AG08395 (cell line): ENCODE results near the gene CELF4.

Source experiments
- DNase-seq: peaks from one replicate; pipeline ENCODE4 v3.0.0; 2012; ENCODE audit warnings: mixed read lengths, low spot score

The CELF4 gene

GRCh38 chr18:37318360-37319355, 246.9 kb downstream of the CELF4 start:
- no peak for DNase-seq

- DNase-seq = no peak
Measured at GRCh38 chr18:37317486-37317885, 248.1 kb downstream of the CELF4 start.

- DNase-seq = no peak
Measured at GRCh38 chr18:37316468-37316867, 249.1 kb downstream of the CELF4 start.

GRCh38 chr18:37315935-37316334, 249.7 kb downstream of the CELF4 start:
- no peak for DNase-seq

GRCh38 chr18:37314534-37314933, 251.1 kb downstream of the CELF4 start:
- DNase-seq = no peak

- DNase-seq = no peak
Measured at GRCh38 chr18:37313624-37314023, 252.0 kb downstream of the CELF4 start.

- no peak for DNase-seq
Measured at GRCh38 chr18:37309861-37310260, 255.7 kb downstream of the CELF4 start.

- no peak for DNase-seq
Measured at GRCh38 chr18:37309059-37309458, 256.5 kb downstream of the CELF4 start.

GRCh38 chr18:37307181-37307580, 258.4 kb downstream of the CELF4 start:
- DNase-seq = no peak

GRCh38 chr18:37306432-37306831, 259.2 kb downstream of the CELF4 start:
- no peak for DNase-seq

- no peak for DNase-seq
Measured at GRCh38 chr18:37305066-37305465, 260.5 kb downstream of the CELF4 start.

- no peak for DNase-seq
Measured at GRCh38 chr18:37304012-37304680, 261.5 kb downstream of the CELF4 start.

- DNase-seq = no peak
Measured at GRCh38 chr18:37303009-37303408, 262.6 kb downstream of the CELF4 start.

- DNase-seq = no peak
Measured at GRCh38 chr18:37302519-37302918, 263.1 kb downstream of the CELF4 start.

GRCh38 chr18:37299471-37300304, 265.9 kb downstream of the CELF4 start:
- DNase-seq = peak; percentile 94

GRCh38 chr18:37298816-37299215, 266.8 kb downstream of the CELF4 start:
- DNase-seq = no peak

GRCh38 chr18:37297106-37297505, 268.5 kb downstream of the CELF4 start:
- DNase-seq = no peak

- peak; percentile 31 for DNase-seq
Measured at GRCh38 chr18:37294951-37295350, 270.6 kb downstream of the CELF4 start.

GRCh38 chr18:37293359-37293758, 272.2 kb downstream of the CELF4 start:
- no peak for DNase-seq

- DNase-seq = no peak
Measured at GRCh38 chr18:37289423-37289822, 276.2 kb downstream of the CELF4 start.

- DNase-seq = no peak
Measured at GRCh38 chr18:37287601-37288000, 278.0 kb downstream of the CELF4 start.

- no peak for DNase-seq
Measured at GRCh38 chr18:37286801-37287200, 278.8 kb downstream of the CELF4 start.
